Stimulated activated CD8-positive, alpha-beta memory T cell treated with anti-CD3 and anti-CD28 coated beads, Interleukin-4, amount 100 ng/mL, for 24 hours (primary cell): Measurements from ENCODE around the gene TMEM59.

Experiments
- DNase-seq: peaks from one replicate; pipeline ENCODE4 v3.0.0-alpha.2; 2020; ENCODE audit warnings: low read depth

TMEM59 gene

DNA sequence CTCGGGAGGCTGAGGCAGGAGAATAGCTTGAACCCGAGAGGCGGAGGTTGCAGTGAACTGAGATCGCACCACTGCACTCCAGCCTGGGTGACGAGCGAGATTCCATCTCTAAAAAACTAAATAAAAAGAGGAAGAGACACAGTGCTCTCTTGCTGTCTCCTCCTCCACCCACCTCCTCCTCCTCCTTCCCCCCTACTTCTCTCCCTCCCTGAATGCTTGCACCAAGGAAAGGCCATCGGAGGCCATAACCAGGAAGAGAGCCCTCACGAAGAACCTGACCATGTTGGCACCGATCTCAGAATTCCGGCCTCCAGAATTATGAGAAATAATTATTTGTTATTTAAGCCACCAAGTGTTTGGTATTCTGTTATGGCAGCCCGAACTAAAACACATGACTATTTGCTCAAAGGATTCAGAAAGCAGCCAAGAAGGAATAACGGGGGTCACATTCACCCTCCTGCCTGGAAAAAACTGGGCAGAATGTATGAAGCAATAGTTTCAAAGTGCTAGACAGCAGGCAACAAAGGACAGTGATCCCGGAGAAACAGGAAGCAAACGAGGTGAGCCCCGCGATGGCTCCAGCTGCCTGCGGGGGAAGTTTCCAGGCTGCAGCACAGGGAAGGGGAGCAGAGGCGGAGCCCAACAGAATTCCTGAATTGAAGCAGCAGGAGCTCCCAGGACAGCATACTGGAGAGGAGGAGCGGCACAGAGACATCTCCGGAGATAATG lies 70.8 kb downstream of the TMEM59 start:
- no peak for DNase-seq

GRCh38 chr1:53981220-53981619 lies 71.8 kb downstream of the TMEM59 start:
- DNase-seq: no peak

DNA sequence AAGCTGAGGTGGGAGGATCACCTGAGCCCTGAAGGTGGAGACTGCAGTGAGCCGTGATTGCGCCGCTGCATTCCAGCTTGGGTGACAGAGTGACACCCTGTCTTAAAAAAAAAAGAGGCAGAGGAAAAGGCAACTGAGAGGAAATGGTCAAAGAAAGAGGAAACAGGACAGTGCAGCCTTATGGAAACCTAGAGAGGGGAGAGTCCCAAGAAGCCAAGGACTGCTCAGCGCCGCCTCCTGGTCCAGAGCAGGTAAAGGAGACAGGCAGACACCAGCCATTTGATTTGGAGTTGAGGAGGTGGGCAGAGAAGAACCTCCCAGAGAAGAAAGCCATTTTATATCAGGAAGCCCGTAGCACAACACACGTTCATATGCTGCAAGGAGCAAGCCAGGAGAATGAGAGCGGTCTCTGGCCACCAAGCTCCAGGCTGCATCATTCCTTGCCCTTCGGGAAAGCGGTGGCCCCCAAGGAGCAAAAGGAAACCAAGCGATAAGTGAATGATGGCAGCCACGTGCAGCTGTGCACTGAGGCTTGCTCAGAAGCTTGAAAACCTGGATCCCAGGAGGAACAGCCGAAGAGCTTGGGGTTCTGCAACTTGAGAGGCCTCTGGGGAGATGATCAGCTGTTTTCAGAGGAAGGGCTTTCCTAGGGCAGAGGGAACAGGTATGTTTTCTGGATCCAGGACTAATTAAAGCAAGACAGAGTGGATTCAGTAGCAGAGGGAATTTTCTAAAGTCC lies 73.1 kb downstream of the TMEM59 start:
- no peak for DNase-seq
